Non-pigmented ciliary epithelial cell (primary cell): ENCODE data around the gene OR6S1.
"Not testable (repeated sequence)": the region's sequence is repeated elsewhere in the genome, so short reads cannot be mapped to it uniquely, and the experiment has no call there.

Experiments
- DNase-seq: peaks from one replicate; pipeline ENCODE4 v3.0.0-alpha.2; 2010; ENCODE audit warnings: low read depth

Gene OR6S1

DNA sequence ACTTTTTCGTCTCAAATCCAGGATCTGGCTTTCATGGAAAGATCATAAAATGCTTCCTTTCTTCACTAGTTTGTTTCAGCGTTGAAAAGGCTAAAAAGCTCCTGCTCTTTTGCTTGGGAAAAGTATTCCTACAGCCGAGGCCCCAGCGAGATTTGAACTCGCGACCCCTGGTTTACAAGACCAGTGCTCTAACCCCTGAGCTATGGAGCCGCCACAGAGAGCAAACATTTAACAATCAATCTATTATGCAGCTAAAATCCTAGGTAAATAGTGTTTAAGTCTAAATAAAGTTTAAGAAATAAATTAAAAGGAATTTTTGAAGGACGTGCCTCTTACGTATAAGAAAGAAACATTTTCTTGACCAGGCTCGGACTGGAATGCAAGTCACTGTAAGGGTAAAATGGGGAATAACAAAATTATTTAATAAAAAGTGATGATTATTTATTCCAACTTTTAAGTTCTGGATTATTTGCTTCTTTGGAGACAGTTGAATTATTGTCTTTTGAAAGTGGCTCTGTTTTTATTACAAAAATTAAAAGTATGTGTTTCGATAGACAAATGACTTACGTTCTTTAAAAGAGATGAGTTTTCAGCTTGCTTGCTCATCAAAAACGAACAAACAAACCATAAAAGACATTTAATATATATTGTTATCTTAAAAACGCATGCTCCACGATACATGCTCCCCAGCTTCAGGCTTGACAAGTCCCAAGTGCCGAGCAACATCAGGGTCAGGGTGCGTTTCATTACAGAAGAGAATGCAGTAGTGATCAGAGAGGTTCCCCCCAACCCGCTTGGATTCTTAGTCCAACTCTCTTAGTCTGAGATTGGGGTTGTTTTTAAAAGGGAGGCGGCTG lies 10.2 kb downstream of the OR6S1 start:
- DNase-seq, result no peak

DNA sequence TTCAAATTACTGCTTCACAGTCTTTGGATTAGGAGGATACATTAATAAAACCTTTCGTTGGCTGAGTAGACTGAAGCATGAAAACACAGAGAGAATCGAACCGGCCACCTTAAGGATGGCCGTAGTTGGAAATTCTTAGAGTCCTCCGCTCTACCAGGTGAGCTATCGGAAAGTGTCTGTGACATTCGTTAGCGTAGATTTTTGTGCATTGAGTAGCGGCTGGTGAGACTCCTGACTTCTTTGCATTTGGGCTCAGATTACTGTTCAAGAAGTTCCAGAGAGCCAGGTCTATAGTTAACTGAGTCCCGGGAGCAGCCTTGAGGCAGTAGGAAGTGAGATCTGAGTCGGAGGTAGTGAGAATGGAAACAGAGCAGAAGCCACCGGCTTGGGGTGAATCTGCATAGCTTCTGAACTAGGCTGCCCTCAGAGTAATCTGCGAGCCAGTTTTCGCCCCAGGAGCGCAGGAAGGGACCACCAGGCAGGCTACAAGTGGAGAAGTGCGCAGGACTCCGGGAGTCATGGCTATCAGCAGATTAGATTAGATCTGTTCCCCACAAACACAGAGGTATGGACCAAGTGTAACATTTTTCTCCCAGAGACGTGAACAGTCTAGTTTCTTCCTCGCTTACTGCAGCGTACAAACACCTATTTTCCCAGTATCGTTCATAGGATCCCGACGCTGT lies 11.0 kb downstream of the OR6S1 start:
- DNase-seq, result no peak

DNA sequence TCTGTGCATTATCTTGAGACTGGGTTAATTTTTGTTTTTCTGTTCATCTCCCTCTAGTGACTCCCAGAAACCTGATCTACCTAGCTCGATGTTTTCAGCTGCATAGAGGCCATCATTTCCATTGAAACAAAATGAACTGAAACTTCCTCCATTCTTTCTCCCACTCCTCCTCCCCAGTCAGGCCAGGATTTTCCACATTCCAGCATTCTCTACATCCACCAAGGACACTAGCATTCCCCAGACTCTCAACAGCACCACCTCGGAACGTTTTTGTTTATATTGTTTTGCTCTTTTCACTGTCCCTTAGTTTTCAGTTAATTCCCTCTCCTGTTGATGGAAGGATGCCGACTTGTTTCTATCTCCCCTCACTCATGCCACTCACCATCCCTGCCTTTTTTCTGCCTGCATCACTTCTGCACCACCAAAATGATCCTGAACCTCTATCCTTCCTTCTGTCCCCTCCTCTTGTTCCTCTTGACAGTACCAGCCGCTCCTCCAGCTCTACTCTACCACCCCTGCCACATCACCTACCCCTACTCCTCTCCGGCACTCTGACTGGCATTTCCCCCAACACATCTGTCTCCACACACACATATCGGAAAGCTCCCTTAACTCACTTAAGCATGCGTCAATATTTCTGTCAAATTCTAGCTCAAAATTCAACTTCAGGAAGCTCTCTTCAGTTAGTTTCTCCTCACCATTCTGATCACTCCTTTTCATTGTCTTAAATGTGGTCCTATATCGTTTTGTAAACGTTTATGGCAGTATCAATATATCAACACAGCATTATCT lies 13.2 kb downstream of the OR6S1 start:
- DNase-seq, result no peak

DNA sequence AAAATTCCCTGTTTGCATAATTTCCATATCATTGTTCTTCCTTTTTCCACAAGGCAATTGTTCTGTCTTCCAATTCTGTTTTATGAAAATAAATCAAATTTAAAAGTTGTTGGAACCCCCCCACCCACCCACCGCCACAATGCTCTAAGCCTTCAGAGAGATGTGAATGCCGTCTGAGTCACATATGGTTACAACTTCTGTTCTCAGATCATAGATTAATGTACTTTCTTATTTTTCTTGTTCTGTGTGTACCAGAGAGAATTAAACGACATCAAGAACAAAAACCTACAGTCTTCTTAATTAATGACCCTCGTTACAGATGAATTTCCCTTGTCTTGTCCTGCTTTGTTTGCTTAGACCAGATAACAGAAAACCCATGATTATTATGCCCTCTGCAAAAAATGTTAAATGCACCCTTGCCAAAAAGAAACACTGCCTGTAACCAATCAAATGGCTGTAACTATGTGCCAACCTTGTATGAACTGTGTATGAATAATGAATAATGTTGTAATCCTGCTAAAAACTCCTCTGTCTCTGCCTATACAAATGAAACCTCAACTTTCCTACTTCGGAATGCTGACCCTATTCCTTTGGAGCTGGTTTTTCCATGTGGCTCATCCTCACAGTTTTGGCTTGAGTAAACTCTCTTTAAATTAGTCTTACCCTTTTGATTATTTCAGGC lies 14.0 kb downstream of the OR6S1 start:
- DNase-seq, result no peak

DNA sequence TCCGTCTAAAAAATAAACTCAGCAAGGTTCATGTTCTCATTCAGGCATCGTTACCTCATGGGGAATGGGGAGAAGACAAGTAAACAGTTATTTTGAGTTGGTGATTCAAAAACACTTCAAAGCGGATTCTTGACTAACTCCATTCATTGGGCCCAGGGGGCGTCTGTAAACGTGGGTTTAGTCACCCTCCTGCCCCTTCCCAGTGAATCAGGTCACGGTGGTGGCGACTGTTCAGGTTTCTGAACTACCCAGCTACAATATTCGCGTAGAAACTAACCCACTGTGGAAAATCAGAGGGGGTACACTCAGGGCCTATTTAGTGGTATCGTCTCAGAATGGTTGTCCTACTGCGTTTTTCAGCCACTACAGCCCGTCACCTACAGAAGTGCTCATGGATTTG lies 15.2 kb downstream of the OR6S1 start:
- no peak for DNase-seq

DNA sequence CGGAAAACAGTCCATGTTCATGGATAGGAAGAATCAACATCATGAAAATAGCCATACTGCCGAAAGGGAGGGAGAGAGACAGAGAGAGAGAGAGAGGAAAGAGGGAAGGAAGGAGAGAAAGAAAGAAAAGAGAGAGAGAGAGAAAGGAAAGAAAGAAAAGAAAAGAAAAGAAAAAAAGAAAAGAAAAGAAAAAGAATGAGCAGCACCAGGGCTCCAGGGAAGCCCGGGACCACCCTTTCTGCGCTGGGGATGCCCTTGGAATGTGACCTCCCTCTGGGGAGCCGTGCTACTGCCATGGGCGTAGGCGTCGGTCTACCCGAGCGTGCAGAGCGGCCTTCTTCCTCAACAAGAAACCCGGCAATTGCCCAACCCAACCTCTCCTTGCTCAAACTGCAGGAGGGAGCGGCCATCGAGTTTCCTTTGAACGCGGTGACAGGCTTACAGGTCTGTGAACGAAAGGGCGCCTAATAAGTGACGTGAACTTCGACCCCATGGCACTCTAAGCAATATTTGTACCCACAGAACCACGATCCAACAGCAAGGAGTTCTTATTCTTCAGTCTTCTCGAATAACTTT lies 16.9 kb downstream of the OR6S1 start:
- no peak for DNase-seq

DNA sequence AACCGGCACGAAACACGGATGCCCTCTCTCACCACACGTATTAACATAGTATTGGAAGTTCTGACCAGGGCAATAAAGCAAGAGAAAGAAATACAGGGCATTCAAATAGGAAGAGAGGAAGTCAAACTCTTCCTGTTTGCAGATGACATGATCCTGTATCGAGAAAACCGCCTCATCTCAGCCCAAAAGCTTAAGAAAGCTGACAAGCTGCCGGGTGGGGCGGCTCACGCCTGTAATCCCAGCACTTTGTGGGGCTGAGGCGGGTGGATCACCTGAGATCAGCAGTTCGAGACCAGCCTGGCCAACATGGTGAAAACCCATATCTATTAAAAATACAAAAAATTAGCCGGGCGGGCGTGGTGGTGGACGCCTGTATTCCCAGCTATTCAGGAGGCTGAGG lies 17.7 kb downstream of the OR6S1 start:
- DNase-seq, result no peak

DNA sequence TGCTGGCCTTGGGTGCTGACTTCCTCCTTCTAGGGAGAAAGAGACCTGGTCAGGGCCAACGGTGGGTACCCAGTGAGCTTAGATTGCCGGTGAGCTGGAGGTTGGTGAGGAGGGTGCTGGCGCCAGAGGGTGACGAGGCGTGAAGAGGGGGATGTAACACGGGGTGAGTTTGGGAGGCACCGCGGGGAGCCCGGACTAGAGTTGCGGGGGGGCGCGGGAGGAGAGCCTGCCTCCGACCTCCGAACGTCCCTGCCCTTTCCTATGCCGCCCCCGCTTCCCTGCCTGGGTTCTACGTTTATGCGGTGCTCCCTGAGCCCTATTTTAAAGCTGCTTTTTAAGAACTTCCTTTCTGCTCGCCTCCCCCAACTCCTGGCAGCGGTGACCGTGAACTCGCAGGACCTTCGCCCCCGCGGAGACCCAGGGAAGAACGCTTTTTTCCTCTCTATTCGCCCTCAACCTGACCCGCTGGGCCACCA lies 18.6 kb downstream of the OR6S1 start:
- no peak for DNase-seq

DNA sequence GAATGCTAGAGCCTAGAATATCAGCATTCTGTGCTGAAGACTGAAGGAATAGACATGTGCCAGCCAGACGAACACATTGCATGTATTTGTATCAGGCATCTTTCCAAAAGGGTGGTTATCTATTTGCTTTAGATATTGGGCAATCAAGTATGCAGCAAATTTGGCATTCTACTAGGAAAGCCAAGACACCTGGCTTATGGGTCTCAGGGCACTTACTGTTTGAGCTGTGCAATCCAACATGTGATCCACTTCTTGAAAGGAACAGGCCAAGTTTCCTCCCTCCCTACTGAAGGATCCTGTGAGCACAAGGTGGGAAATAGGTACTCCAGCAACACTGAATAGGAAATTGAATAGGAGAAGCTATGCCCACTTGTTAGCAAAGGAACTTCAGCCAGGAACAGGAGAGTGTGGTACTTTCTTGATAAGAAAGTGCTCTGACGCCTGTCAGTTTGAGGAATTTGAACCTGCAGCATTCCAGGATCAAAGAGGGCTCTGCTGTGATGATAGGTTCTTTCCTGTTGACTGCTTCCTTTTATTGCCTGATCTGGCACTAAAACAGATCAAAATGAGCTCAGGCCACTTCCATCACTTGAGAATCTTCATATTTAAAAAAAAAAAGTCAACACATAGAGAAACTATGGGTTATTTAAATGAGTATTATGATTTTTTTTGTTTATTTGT lies 20.6 kb downstream of the OR6S1 start:
- no peak for DNase-seq

DNA sequence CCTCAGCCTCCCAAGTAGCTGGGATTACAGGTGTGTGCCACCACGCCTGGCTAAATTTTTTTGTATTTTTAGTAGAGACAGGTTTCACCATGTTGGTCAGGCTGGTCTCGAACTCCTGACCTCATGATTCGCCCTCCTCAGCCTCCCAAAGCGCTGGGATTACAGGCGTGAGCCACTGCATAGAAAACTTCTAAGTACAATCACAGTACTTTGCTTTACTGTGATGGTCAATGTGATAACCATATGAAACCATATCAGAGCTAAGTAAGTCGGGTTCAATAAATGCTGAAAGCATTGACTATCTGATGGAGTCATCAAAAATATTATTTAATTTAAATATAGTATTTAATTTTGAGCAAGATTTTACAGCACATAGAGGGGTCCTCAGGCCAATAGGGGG lies 21.8 kb downstream of the OR6S1 start:
- DNase-seq, result not testable (repeated sequence)

DNA sequence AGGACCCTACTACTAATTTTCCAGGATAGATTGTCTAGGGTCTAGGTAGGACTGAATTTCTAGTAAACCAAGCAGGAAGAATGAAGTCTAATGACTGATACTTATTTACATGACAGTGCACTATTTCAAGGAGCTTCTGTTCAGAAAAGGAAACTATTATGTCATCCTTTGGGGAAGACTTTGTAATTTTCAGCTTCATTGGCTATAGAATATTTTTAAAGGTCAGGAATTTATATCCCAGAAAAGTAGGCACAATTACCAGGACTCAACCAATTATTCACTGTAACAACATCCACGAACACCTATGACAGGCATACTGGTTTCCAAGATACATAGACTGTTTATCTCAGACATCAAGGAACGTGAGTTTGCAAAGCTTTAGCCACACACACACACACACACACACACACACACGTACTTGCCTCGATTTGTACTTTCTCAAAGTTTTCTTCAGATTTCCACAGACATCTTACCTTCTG lies 23.2 kb downstream of the OR6S1 start:
- DNase-seq, result no peak

DNA sequence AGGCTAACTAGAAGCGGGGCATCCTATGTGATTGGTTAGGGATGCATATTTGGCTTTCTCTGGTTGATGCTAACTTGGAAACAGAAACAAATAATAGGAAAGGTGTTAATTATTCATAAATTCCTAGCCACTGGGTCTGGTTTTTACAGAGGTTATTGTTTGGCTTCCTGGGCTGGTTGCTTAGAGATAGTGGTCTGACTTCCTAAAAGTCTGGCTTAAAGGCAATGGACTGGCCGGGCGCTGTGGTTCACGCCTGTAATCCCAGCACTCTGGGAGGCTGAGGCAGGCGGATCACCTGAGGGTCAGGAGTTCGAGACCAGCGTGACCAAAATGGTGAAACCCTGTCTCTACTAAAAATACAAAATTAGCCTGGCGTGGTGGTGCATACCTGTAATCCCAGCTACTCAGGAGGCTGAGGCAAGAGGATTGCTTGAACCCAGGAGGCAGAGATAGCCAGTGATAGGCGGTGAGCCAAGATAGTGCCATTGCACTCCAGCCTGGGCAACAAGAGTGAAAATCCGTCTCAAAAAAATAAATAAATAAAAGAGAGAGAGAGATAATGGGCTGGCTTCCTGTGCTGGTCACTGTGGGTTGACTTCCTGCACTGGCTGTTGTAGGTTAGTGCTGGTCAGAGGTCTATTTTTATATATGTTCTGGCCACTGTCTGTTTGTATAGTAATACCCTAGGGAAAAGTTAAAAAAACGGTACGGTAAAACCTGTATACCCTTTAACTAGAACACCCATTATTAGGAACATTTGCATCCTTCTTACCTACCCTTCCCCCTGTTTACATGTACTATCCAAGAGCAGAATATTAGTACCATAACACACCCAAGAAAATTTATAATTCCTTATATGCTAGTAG lies 24.1 kb downstream of the OR6S1 start:
- DNase-seq, result no peak

DNA sequence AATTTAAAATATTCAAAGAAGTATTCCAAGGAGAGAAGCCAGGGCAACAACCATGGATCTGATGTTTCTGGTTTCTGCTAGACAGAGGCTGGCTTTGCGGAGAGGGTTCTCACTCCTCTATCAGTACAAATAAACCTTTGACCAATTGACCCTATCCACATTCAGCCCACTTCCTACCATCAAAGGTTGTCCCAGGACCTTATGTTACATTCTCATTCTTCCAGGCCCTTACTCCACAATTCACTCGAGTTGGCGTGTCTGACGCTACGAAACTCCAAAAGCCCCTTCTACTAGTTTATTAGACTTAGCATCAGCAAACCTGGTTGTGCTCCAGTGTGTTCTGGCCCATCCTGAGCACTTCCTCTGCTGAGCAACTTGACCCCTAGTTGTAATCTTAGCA lies 25.5 kb downstream of the OR6S1 start:
- no peak for DNase-seq

DNA sequence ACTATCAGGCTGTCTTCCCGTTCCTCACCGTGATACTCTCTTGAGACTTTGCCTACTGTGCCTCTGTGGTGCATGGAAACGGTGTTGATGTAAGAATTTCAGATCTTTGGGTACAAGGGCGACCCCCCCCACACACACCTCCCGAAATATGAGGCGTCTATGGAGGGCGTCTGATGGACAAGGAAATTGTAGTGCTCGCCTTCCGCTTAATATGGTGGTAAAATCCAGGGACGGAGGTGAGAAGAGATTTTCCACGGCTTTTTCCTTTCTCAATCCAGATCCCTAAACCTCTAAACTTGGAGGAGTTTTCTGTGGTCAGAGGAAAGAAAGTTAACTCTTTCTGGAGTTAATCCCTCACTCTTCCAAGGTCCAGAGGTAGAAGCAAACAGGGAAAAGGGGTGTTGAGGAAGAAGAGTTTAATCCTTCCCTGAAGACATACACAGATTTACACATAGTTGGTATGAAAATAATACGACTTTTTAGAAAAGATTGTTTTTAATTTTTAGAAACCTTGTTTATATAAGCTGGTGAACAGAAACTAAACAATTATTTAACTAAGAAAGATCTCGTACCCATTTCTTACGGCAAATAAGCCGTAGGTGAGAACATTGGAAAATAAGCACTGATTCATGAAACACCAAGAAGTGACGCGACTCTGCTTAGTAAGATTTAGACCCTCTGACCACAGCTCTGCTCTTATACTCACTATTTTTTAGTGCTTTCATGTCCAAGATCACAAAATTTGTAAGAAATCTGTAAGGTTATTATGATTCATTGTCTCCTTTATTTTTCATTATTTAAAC lies 27.3 kb downstream of the OR6S1 start:
- DNase-seq, result no peak

DNA sequence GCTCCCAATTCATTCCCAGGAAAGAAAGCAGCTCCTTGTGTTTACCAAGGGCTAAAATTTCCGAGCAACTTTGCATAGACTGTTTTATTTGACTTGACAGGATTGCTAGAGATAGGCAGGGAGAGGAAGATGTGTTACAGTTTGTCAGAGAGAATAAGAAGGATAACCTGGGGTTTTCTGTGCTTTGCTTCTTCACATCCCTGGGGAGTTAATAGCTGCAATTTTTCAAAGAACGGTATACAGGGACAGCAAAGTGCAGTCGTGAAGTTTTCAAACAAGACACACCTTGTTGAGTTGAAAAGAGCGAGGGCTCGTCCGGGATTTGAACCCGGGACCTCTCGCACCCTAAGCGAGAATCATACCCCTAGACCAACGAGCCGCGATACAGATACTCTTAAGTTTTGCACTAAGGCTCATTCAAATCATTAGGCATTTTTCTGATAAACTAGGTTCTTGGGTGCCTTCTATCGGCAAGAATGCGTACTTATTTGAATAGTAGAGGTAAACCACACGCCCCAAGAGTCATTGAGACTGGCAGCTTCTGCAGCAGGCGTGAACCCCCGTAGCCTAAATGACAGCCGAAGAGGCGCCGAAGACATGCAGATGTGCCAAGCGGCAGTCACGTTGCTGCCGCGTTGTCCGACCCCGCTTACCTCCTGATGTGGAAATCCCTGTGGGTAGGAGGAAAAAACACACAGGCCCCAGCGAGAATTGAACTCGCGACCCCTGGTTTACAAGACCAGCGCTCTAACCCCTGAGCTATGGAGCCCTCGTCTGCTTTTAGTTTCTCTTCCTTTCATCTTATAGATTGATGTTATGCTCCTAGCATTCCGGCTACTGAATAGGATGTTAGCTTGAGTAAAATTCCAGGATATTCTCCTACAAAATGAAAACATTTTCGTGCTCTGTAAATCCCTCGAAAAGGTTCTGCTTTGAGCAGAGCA lies 28.1 kb downstream of the OR6S1 start:
- peak; percentile 97 for DNase-seq

DNA sequence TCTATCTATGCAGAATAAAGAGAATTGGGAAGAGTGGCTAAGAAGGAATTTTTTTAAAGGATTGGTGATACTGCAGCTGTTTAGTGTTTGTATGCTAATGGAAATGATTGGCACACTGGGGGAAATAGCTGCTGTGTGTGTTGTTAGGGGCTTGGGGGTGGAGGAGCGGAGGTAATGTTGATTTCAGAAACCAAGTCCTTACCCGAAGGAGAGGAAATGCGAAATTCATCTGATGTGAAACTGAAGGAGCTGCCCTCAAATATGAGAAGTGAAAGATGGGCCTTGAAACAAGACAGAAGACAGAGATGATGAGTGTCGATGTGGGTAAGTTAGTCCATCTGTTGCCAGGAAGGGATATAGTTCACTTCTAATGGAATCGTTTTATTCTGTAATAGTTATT lies 29.1 kb downstream of the OR6S1 start:
- DNase-seq, result no peak

DNA sequence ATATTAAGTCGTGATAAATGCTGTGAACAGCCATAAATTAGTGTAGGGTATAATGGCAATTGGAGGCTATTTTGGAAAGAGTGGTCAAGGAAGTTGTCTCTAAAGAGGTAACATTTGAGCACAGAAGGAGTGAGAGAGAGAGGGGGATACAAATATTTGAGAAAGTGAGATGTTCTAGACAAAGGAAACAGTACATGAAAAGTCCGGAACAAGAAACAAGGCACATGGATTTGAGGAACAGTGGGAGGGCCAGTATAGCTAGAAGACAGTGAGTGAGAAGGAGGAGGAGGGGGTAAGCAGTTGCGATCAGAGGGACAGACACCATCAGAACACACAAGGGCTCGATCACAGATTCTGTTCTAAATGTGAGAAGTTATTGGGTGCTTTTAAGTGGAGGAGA lies 30.2 kb downstream of the OR6S1 start:
- DNase-seq, result no peak
